Activated CD8-positive, alpha-beta T cell treated with anti-CD3 and anti-CD28 coated beads for 36 hours (primary cell): ENCODE measurements around the gene LMOD2. TPM values are rescaled to one million over a fixed set of nuclear protein-coding genes. Genes with fewer than 3 reads are reported as not detected.

Experiments used
- ATAC-seq: fragments of 200-7000 bp; cut with Tn5 transposase; one replicate; pipeline ENCODE4 v1.10.0; 2021; ENCODE audit warnings: mild to moderate bottlenecking, moderate library complexity
- CTCF ChIA-PET: fragments of 350-600 bp; sonication (Branson Sonifier 250); formaldehyde crosslinking; loops from one replicate; lab custom pipeline; 2021; ENCODE audit warnings: antibody characterized with exemption; lab: Charles Lee
- POLR2A ChIA-PET: fragments of 350-600 bp; sonication (Branson Sonifier 250); formaldehyde crosslinking; loops from one replicate; lab custom pipeline; 2021; ENCODE audit warnings: antibody characterized with exemption; lab: Charles Lee
- DNase-seq: peaks from one replicate; pipeline ENCODE4 v3.0.0-alpha.2; 2020
- H3K27ac Mint-ChIP-seq: one replicate; pipeline ENCODE4 v1.8.0; 2021; ENCODE audit warnings: mild to moderate bottlenecking, mixed read lengths
- H3K27me3 Mint-ChIP-seq: one replicate; pipeline ENCODE4 v1.8.0; 2021; ENCODE audit warnings: mixed read lengths
- H3K36me3 Mint-ChIP-seq: one replicate; pipeline ENCODE4 v1.8.0; 2021; ENCODE audit warnings: low read depth, mixed read lengths
- H3K4me1 Mint-ChIP-seq: one replicate; pipeline ENCODE4 v1.8.0; 2021; ENCODE audit warnings: low read depth, mixed read lengths
- H3K4me3 Mint-ChIP-seq: one replicate; pipeline ENCODE4 v1.8.0; 2021; ENCODE audit warnings: mild to moderate bottlenecking, moderate library complexity, mixed read lengths
- H3K9me3 Mint-ChIP-seq: one replicate; pipeline ENCODE4 v1.8.0; 2021; ENCODE audit warnings: mixed read lengths
- CTCF ChIP-seq: fragments of 200-600 bp; IDR thresholded peaks from one replicate; pipeline ENCODE4 v1.8.0; 2022; ENCODE audit warnings: antibody characterized with exemption, mild to moderate bottlenecking
- intact Hi-C: fragments of 100-400 bp; cut with micrococcal nuclease; formaldehyde crosslinking; loops from one replicate; pipeline ENCODE4 v1.10.0; 2022
- total RNA-seq, 2 experiments: library from RNA; stranded (reverse); gene quantifications; one replicate each; pipeline ENCODE4 v1.2.3, GENCODE V29; 2021

The LMOD2 gene
- total RNA-seq, 2 experiments from 2014 or later, result not detected

GRCh38 chr7:123710683-123711082 lies 55.0 kb downstream of the LMOD2 start:
- no peak for TF ChIP-seq CTCF
- no peak for DNase-seq
- CTCF ChIA-PET, result no interaction called here
- H3K4me1 Mint-ChIP-seq, result peaks cover 49% of the 10 kb centered on the region
- no peak overlapping the region for H3K4me3 Mint-ChIP-seq
- peaks cover 15% of the 10 kb centered on the region for H3K36me3 Mint-ChIP-seq
- no peaks in the 10 kb centered on the region for H3K27me3 Mint-ChIP-seq
- H3K27ac Mint-ChIP-seq, result peak overlapping the region; percentile 68
- no peak for ATAC-seq
- intact Hi-C loops, result loop anchor here (5.0 kb wide), 1 partner anchor 37 kb away; the partner anchor contains the start of gene WASL
- no peaks in the 10 kb centered on the region for H3K9me3 Mint-ChIP-seq
- POLR2A ChIA-PET, result interaction anchor here (0.6 kb wide), 1 partner anchor 172 kb away, joined by 3 read pairs; no protein-coding TSS in a partner anchor

GRCh38 chr7:123711832-123712293 lies 56.2 kb downstream of the LMOD2 start:
- H3K4me1 Mint-ChIP-seq, result peaks cover 55% of the 10 kb centered on the region
- ChIA-PET POLR2A (interaction anchor here (1.0 kb wide), 1 partner anchor 37 kb away, joined by 3 read pairs; no protein-coding TSS in a partner anchor), CTCF (interaction anchor here (1.3 kb wide), 1 partner anchor 37 kb away, joined by 6 read pairs; the partner anchor contains the start of gene WASL)
- intact Hi-C loops, result loop anchor here (5.0 kb wide), 1 partner anchor 35 kb away; the partner anchor contains the start of gene WASL
- no peak for TF ChIP-seq CTCF
- H3K36me3 Mint-ChIP-seq, result peaks cover 15% of the 10 kb centered on the region
- peak overlapping the region; percentile 80 for H3K27ac Mint-ChIP-seq
- no peaks in the 10 kb centered on the region for H3K27me3 Mint-ChIP-seq
- H3K4me3 Mint-ChIP-seq, result peak overlapping the region; percentile 21
- ATAC-seq, result peak; percentile 88
- DNase-seq, result peak; percentile 22
- no peaks in the 10 kb centered on the region for H3K9me3 Mint-ChIP-seq

GRCh38 chr7:123712619-123713018 lies 57.0 kb downstream of the LMOD2 start:
- ATAC-seq (no peak), DNase-seq (no peak)
- CTCF ChIA-PET, result interaction anchor here (1.3 kb wide), 1 partner anchor 36 kb away, joined by 6 read pairs; the partner anchor contains the start of gene WASL
- intact Hi-C loops, result loop anchor here (5.0 kb wide), 1 partner anchor 35 kb away; the partner anchor contains the start of gene WASL
- Mint-ChIP-seq H3K9me3 (no peaks in the 10 kb centered on the region), H3K27me3 (no peaks in the 10 kb centered on the region), H3K4me1 (peaks cover 56% of the 10 kb centered on the region), H3K27ac (peak overlapping the region; percentile 65), H3K36me3 (peaks cover 15% of the 10 kb centered on the region), H3K4me3 (no peak overlapping the region)
- POLR2A ChIA-PET, result interaction anchor here (1.0 kb wide), 1 partner anchor 37 kb away, joined by 3 read pairs; no protein-coding TSS in a partner anchor
- TF ChIP-seq CTCF, result no peak

Other genes starting within 250 kb of the LMOD2 start
- gene IQUB, start 121.3 kb upstream of the LMOD2 start, total RNA-seq, result under 1 TPM in 1 of 2 experiments, not detected in 1; 0.09 TPM
- 10 to 100 TPM; 62.8 to 63.7 TPM for gene NDUFA5, start 98.0 kb upstream of the LMOD2 start, total RNA-seq
- gene ASB15, start 54.0 kb upstream of the LMOD2 start, total RNA-seq, result not detected
- gene WASL, start 93.1 kb downstream of the LMOD2 start, total RNA-seq, result 1 to 10 TPM; 5.8 to 5.9 TPM
- not detected for gene HYAL4, start 189.3 kb downstream of the LMOD2 start, total RNA-seq